Measurements from ENCODE around the gene TMEM179B. TPM values are rescaled to one million over a fixed set of nuclear protein-coding genes. Genes with fewer than 3 reads are reported as not detected.

Gene TMEM179B
- total and polyA plus RNA-seq, 9 of the 15 experiments (the other 6 are each of a cell fraction or from before 2014, with no cell fraction given) = 27.7 to 105 (median 37.0) TPM

- ChIA-PET CTCF (ENCODE audit: low intra/inter-chr PET ratio) (no interaction called here), POLR2A (interaction anchor here (0.6 to 2.4 kb wide), 9 partner anchors 10 to 113 kb away, joined by 3 to 7 read pairs (median 3); partner anchors contain the start of genes TMEM179B and ZBTB3)
- intact Hi-C loops (cut with micrococcal nuclease) = no loop called here
- H3K4me2 ChIP-seq (ENCODE audit: insufficient read depth, low read length) = no peak overlapping the region
- in situ Hi-C loops (cut with MboI) = no loop called here
- H3K4me3 ChIP-seq = no peak overlapping the region
- H3K4me1 ChIP-seq (replicated peaks in 1 of 2; ENCODE audit: control insufficient read depth in 2 of 2, insufficient read depth in 2 of 2, low read length in 2 of 2) = peaks cover 6 to 19% of the 10 kb centered on the region in 2 experiments; a peak in 4 of 5 replicates
- FAIRE-seq = no peak
- H3K27ac ChIP-seq (ENCODE audit: extremely low read depth, low read depth, low read length) = no peak overlapping the region; the same call in 2 of the 3 replicates
- DNase-seq (ENCODE audit: extremely low read depth in 1 of 4, low spot score in 3 of 4) = no peak
- no TSS peak for BruUV-seq (replicated peaks)
- H2AFZ ChIP-seq (ENCODE audit: low read depth, low read length) = no peak overlapping the region
- peaks cover 50% of the 10 kb centered on the region for H3K36me3 ChIP-seq (ENCODE audit: control insufficient read depth, insufficient read depth, low read length)
- WGBS (ENCODE audit: insufficient coverage, low coverage, missing lambda C conversion rate) = 93% methylated on average over 14 of the region's 17 CpGs
- H3K9me1 ChIP-seq (ENCODE audit: control insufficient read depth, insufficient read depth, low read length) = no peaks in the 10 kb centered on the region
- H4K20me1 ChIP-seq (replicated peaks; ENCODE audit: control insufficient read depth, insufficient read depth, low read length) = no peaks in the 10 kb centered on the region
- H3K79me2 ChIP-seq (ENCODE audit: control insufficient read depth, insufficient read depth, low read length) = peaks cover 28% of the 10 kb centered on the region
- no peak for ATAC-seq
- no peaks in the 10 kb centered on the region for H3K9me3 ChIP-seq (replicated peaks; ENCODE audit: control insufficient read depth, insufficient read depth, low read depth, low read length)
- no peaks in the 10 kb centered on the region for H3K27me3 ChIP-seq (ENCODE audit: control insufficient read depth in 2 of 2, insufficient read depth in 2 of 2, low read length in 2 of 2)
- H3K9ac ChIP-seq (ENCODE audit: insufficient read depth in 1 of 2, low read depth in 2 of 2, low read length in 2 of 2) = peak overlapping the region in 1 of 2 experiments; percentile 74; a peak in 1 of 4 replicates
- no peak for TF ChIP-seq ZBTB17 (CRISPR knock-in tag; IDR thresholded peaks at IDR 0.05)
- no peak for TF ChIP-seq ETV1 (tag; conservative IDR thresholded peaks at IDR 0.05; ENCODE audit: low read depth)
- no peak for TF ChIP-seq FOXK1 (CRISPR knock-in tag; IDR thresholded peaks at IDR 0.05; ENCODE audit: borderline replicate concordance)
- no peak for TF ChIP-seq E4F1 (CRISPR knock-in tag; IDR thresholded peaks at IDR 0.05; ENCODE audit: borderline replicate concordance)
- no peak for TF ChIP-seq GABPA (tag; conservative IDR thresholded peaks at IDR 0.05; ENCODE audit: low read depth)
- TF ChIP-seq ZNF395 (CRISPR knock-in tag; IDR thresholded peaks at IDR 0.05) = no peak
- no peak for TF ChIP-seq BRD9 (IDR thresholded peaks at IDR 0.05; ENCODE audit: low read depth, partially characterized antibody)
- no peak for TF ChIP-seq E2F3 (CRISPR knock-in tag; IDR thresholded peaks at IDR 0.05)
- TF ChIP-seq EP400 (IDR thresholded peaks at IDR 0.05) = no peak
- TF ChIP-seq DDX20 (tag; IDR thresholded peaks at IDR 0.05; ENCODE audit: low read depth) = no peak
- no peak for TF ChIP-seq DMBX1 (CRISPR knock-in tag; IDR thresholded peaks at IDR 0.05; ENCODE audit: borderline replicate concordance)
- no peak for TF ChIP-seq TBP (optimal IDR thresholded peaks at IDR 0.05; ENCODE audit: low read depth, low read length)
- no peak for TF ChIP-seq NBN (IDR thresholded peaks at IDR 0.05; ENCODE audit: low read depth)
- TF ChIP-seq FOXA3 (CRISPR knock-in tag; conservative IDR thresholded peaks at IDR 0.05 in 1 of 2, IDR thresholded peaks at IDR 0.05 in 1 of 2) = no peak
- TF ChIP-seq RHOXF2B (CRISPR knock-in tag; conservative IDR thresholded peaks at IDR 0.05) = no peak
- TF ChIP-seq SAFB2 (IDR thresholded peaks at IDR 0.05; ENCODE audit: borderline replicate concordance, low read depth, low read length, severe bottlenecking) = no peak
- TF ChIP-seq GMEB1 (CRISPR knock-in tag; IDR thresholded peaks at IDR 0.05) = no peak
Measured at GRCh38 chr11:62775646-62776045, 11.6 kb upstream of the TMEM179B start.
